Mucosa of descending colon (tissue), 3 donors: Measurements from ENCODE around the gene SCAMP1. TPM values are rescaled to one million over a fixed set of nuclear protein-coding genes. Genes with fewer than 3 reads are reported as not detected.
A peak's percentile ranks its signal among the peaks of the same experiment; 100 is the strongest.

Experiments used
- ATAC-seq: fragments of 200-7000 bp; cut with Tn5 transposase; one replicate; pipeline ENCODE4 v1.9.1; 2020; ENCODE audit warnings: mild to moderate bottlenecking, moderate library complexity
- DNase-seq, 3 donors: peaks; one replicate each; pipeline ENCODE4 v3.0.0-alpha.2; 2020
- H3K36me3 ChIP-seq: fragments of 200-600 bp; one replicate; pipeline ENCODE4 v1.8.0; 2021; ENCODE audit warnings: low read depth, mild to moderate bottlenecking
- H3K4me1 ChIP-seq: fragments of 200-600 bp; one replicate; pipeline ENCODE4 v1.8.0; 2021; ENCODE audit warnings: low read depth, mild to moderate bottlenecking
- H3K4me3 ChIP-seq: fragments of 200-600 bp; one replicate; pipeline ENCODE4 v1.8.0; 2021; ENCODE audit warnings: mild to moderate bottlenecking
- H3K9me3 ChIP-seq: fragments of 200-600 bp; one replicate; pipeline ENCODE4 v1.8.0; 2021; ENCODE audit warnings: mild to moderate bottlenecking
- CTCF ChIP-seq: fragments of 200-600 bp; IDR thresholded peaks from one replicate; pipeline ENCODE4 v1.8.0; 2022; ENCODE audit warnings: antibody characterized with exemption, mild to moderate bottlenecking
- intact Hi-C, 2 donors: fragments of 100-400 bp; cut with DNase I in 1 of 2; cut with micrococcal nuclease in 1 of 2; formaldehyde crosslinking; loops; one replicate each; pipeline versions ENCODE4 v1.11.0 to v1.11.1; 2022; cut with DNase I, micrococcal nuclease
- total RNA-seq, 3 donors: library from RNA; stranded (reverse); fragmentation: NEBNext Ultra II Directional in 2 of 3; extraction: Animal tissue kit (Norgen Biotek cat#: 25700) in 2 of 3; gene quantifications; one replicate each; pipeline versions ENCODE4 v1.2.1 to v1.2.4, GENCODE V29; 2021 to 2023
- donor health status: DM: no; HTN: no; CAD: no; lungs with moderate emphysema.
- donor health status: DM: no; HTN: no; CAD: no.
- donor health status: DM: no; HTN: yes; CAD: no.

Gene SCAMP1
- total RNA-seq, 3 donors from 2014 or later: 23.5 to 41.7 (median 36.1) TPM

GRCh38 chr5:78506261-78507024 is 146.0 kb downstream of the SCAMP1 start:
- Histone ChIP-seq H3K4me3 (no peak overlapping the region), H3K9me3 (no peaks in the 10 kb centered on the region), H3K4me1 (peaks cover 17% of the 10 kb centered on the region), H3K36me3 (no peaks in the 10 kb centered on the region)
- no peak for ATAC-seq
- TF ChIP-seq CTCF: no peak
- intact Hi-C loops: no loop called here
- no peak for DNase-seq

- intact Hi-C loops: no loop called here
- peaks cover 14% of the 10 kb centered on the region for H3K4me1 ChIP-seq
- ATAC-seq (peak; percentile 16), DNase-seq (no peak)
- H3K36me3 ChIP-seq: no peaks in the 10 kb centered on the region
- H3K4me3 ChIP-seq: no peak overlapping the region
- H3K9me3 ChIP-seq: no peaks in the 10 kb centered on the region
- TF ChIP-seq CTCF: no peak
These were observed 147.1 kb downstream of the SCAMP1 start for GRCh38 chr5:78507531-78507930.

- Histone ChIP-seq H3K4me3 (no peak overlapping the region), H3K36me3 (no peaks in the 10 kb centered on the region), H3K4me1 (peaks cover 14% of the 10 kb centered on the region), H3K9me3 (no peaks in the 10 kb centered on the region)
- ATAC-seq (no peak), DNase-seq (no peak)
- intact Hi-C loops: no loop called here
- no peak for TF ChIP-seq CTCF
These were observed 147.9 kb downstream of the SCAMP1 start for GRCh38 chr5:78508186-78508765.

- no peaks in the 10 kb centered on the region for H3K36me3 ChIP-seq
- H3K4me1 ChIP-seq: peaks cover 14% of the 10 kb centered on the region
- no peak for TF ChIP-seq CTCF
- DNase-seq (no peak), ATAC-seq (no peak)
- intact Hi-C loops: no loop called here
- H3K9me3 ChIP-seq: no peaks in the 10 kb centered on the region
- H3K4me3 ChIP-seq: no peak overlapping the region
These were observed 148.9 kb downstream of the SCAMP1 start for GRCh38 chr5:78509145-78509865.

- no peaks in the 10 kb centered on the region for H3K36me3 ChIP-seq
- no peaks in the 10 kb centered on the region for H3K9me3 ChIP-seq
- intact Hi-C loops: no loop called here
- DNase-seq: peak; percentile 71 to 85 (median 84)
- H3K4me3 ChIP-seq: peak overlapping the region; percentile 12
- ATAC-seq: peak; percentile 92
- TF ChIP-seq CTCF: peak; percentile 9
- peaks cover 14% of the 10 kb centered on the region for H3K4me1 ChIP-seq
These were observed 149.7 kb downstream of the SCAMP1 start for GRCh38 chr5:78509884-78510769.
